ENCODE results near the gene SULF2. TPM values are rescaled to one million over a fixed set of nuclear protein-coding genes. Genes with fewer than 3 reads are reported as not detected.

SULF2 gene
- total RNA-seq, 1 donor from 2014 or later, result 52.8 TPM

- intact Hi-C loops (cut with DNase I), result no loop called here
- no peak for ATAC-seq
- H3K36me3 ChIP-seq, result no peaks in the 10 kb centered on the region
Observed at GRCh38 chr20:47801759-47802158, 16.5 kb upstream of the SULF2 start.

GRCh38 chr20:47801079-47801478, 15.8 kb upstream of the SULF2 start:
- no peak for DNase-seq
- H3K4me1 ChIP-seq, result peaks cover 4% of the 10 kb centered on the region
- H3K27ac ChIP-seq, result no peak overlapping the region
- no peak for TF ChIP-seq CTCF (IDR thresholded peaks at IDR 0.05)
- ATAC-seq, result no peak
- no peaks in the 10 kb centered on the region for H3K9me3 ChIP-seq
- H3K27me3 ChIP-seq, result peaks cover 23% of the 10 kb centered on the region
- no peak overlapping the region for H3K4me3 ChIP-seq
- H3K36me3 ChIP-seq, result no peaks in the 10 kb centered on the region
- intact Hi-C loops (cut with DNase I), result no loop called here

More at GRCh38 chr20:47801759-47802158, 16.5 kb upstream of the SULF2 start:
- no peak for TF ChIP-seq CTCF (IDR thresholded peaks at IDR 0.05)
- H3K9me3 ChIP-seq, result no peaks in the 10 kb centered on the region
- H3K27me3 ChIP-seq, result peaks cover 27% of the 10 kb centered on the region
- H3K4me1 ChIP-seq, result peaks cover 4% of the 10 kb centered on the region
- no peak for DNase-seq
- H3K4me3 ChIP-seq, result no peak overlapping the region
- H3K27ac ChIP-seq, result no peak overlapping the region

GRCh38 chr20:47800623-47801022, 15.3 kb upstream of the SULF2 start:
- Histone ChIP-seq H3K27ac (no peak overlapping the region), H3K27me3 (peaks cover 19% of the 10 kb centered on the region), H3K4me1 (peaks cover 4% of the 10 kb centered on the region), H3K9me3 (no peaks in the 10 kb centered on the region), H3K4me3 (no peak overlapping the region), H3K36me3 (no peaks in the 10 kb centered on the region)
- intact Hi-C loops (cut with DNase I), result no loop called here
- no peak for ATAC-seq
- TF ChIP-seq CTCF (IDR thresholded peaks at IDR 0.05), result no peak
- no peak for DNase-seq

- TF ChIP-seq CTCF (IDR thresholded peaks at IDR 0.05), result no peak
- Histone ChIP-seq H3K9me3 (no peaks in the 10 kb centered on the region), H3K36me3 (no peaks in the 10 kb centered on the region), H3K27ac (no peak overlapping the region), H3K4me3 (no peak overlapping the region), H3K4me1 (peaks cover 4% of the 10 kb centered on the region), H3K27me3 (peaks cover 9% of the 10 kb centered on the region)
- intact Hi-C loops (cut with DNase I), result no loop called here
- ATAC-seq (peak; percentile 29), DNase-seq (no peak)
Observed at GRCh38 chr20:47799116-47799715, 13.9 kb upstream of the SULF2 start.

- intact Hi-C loops (cut with DNase I), result no loop called here
- ATAC-seq (peak; percentile 61), DNase-seq (peak; percentile 69)
- no peak for TF ChIP-seq CTCF (IDR thresholded peaks at IDR 0.05)
- no peak overlapping the region for H3K27ac ChIP-seq
- no peaks in the 10 kb centered on the region for H3K9me3 ChIP-seq
- H3K27me3 ChIP-seq, result peaks cover 3% of the 10 kb centered on the region
- H3K4me1 ChIP-seq, result peaks cover 4% of the 10 kb centered on the region
- no peak overlapping the region for H3K4me3 ChIP-seq
- no peaks in the 10 kb centered on the region for H3K36me3 ChIP-seq
Observed at GRCh38 chr20:47796971-47797370, 11.7 kb upstream of the SULF2 start.
